GM12892 (cell line): ENCODE data around the gene TMEM223.

ENCODE experiments used
- DNase-seq: peaks from one replicate; pipeline ENCODE4 v3.0.0; 2011; ENCODE audit not compliant: insufficient read length
- FAIRE-seq: peaks from 2 replicates; lab custom pipeline; 2011; peaks lifted over from hg19 to GRCh38; lab: Jason Lieb, UNC
- POLR2A ChIP-seq: IDR thresholded peaks from 2 replicates; pipeline ENCODE4 v1.6.1; 2011; ENCODE audit warnings: low read depth, low read length, control low read depth
- POLR2AphosphoS5 ChIP-seq: IDR thresholded peaks from 2 replicates; pipeline ENCODE4 v1.6.1; 2011; ENCODE audit warnings: low read depth, low read length, control low read depth
- TAF1 ChIP-seq: IDR thresholded peaks from 2 replicates; pipeline ENCODE4 v1.6.1; 2011; ENCODE audit warnings: low read depth, mild to moderate bottlenecking, control low read depth, low read length, borderline replicate concordance

TMEM223 gene

DNA sequence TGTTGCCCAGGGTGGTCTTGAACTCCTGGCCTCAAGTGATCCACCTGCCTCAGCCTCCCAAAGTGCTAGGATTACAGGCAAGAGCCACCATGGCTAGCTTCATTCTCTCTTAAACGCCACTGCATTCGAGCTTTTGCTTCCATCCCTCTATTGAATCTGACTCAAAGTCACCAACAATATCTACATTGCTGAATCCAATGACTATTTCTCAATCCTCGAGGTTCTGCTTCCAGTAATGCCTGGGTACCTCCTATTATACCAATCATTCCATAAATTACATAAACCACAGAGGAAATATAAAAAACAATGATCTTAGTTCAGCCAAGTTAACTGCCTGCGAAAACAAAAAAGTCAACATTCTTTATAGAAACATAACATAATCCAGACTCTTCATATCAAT is 25.3 kb upstream of the TMEM223 start:
- FAIRE-seq (no peak), DNase-seq (no peak)
- TF ChIP-seq POLR2A (no peak), POLR2AphosphoS5 (no peak), TAF1 (no peak)

DNA sequence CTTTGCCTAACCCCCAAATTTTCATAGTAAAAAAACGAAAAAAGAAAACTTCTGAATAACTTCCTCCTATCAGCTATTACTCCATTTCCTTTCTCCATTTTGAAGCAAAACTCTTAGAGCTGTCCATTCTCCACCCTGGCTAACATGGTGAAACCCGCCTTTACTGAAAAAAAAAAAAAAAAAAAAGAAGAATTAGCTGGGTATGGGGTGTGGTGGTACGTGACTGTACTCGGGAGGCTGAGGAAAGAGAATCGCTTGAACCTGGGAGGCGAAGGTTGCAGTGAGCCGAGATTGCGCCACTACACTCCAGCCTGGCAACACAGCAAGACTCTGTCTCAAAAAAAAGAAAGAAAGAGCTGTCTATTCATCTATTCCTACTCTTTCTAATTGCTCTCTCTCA is 24.8 kb upstream of the TMEM223 start:
- TF ChIP-seq TAF1 (no peak), POLR2A (no peak), POLR2AphosphoS5 (no peak)
- FAIRE-seq (no peak), DNase-seq (no peak)

GRCh38 chr11:62811659-62812058 is 19.9 kb upstream of the TMEM223 start:
- FAIRE-seq (no peak), DNase-seq (no peak)
- TF ChIP-seq POLR2A (no peak), POLR2AphosphoS5 (no peak), TAF1 (no peak)

DNA sequence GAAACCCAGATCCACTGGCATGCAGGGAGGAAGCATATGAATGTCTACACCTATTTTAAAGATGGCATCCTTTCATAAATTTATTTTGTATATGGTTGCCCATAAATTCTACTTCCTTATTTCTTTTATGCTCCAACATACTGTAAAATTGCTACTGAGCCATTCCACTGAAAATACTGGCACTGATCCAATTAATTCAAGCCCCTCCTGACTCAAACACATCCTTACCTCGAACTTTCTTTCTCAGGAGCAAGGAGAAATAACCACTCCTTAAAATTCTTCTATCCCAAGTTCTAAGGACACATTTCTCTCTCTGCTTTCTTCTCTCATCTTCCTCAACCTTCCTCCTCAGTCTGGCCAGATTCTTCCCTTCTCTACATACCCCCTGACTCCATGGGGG is 18.9 kb upstream of the TMEM223 start:
- DNase-seq: no peak
- no peak for TF ChIP-seq POLR2AphosphoS5
- no peak for TF ChIP-seq POLR2A
- no peak for TF ChIP-seq TAF1
- FAIRE-seq: no peak

DNA sequence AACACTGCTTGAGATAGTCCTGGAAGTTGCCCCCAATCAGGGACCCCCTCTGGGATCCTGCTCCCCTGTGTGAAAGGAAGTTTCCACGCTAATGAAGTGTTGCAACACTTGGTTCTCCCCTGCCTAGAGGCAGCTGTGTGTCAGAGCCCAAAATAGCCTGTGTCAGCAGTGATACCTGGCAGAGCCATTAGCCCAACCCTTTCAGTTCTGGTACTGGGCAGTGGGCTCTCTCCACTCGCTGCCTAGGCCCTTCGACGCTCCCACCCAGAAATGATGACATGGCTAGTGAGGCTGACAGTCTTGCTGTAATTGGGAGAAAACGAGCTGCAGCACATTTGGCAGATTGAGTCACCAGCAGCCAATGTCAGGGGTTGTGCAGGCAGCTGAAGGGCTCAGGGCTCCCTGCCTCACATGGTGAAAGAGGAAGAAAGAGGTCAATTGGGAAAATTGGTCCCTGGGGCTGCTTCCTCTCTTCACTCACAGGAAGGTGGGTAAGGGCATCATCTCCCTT is 14.9 kb upstream of the TMEM223 start:
- DNase-seq: no peak
- peak; percentile 65 for FAIRE-seq
- TF ChIP-seq TAF1 (no peak), POLR2A (no peak), POLR2AphosphoS5 (no peak)

DNA sequence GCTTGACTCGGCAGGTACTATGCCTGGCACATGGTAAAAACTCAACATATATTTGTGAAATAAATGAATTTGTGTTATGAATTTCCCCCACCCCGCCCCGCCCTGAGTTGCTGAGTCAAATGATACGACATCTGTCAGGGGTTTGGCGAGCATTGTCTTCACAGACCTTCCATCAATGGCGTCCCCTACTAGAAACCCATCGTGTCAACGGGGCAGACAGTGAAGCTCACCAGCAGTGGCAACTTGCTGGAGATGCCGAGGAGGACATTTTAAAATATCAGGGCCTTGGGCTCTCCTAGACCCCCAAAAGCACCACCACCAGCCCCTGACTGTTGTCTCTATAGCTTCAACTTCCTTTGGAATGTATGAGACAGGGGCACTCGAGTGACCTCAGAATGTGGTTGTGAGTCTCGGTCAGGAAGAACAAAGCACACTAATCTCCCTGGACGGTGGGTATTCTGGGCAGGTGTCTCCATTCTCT is 14.2 kb upstream of the TMEM223 start:
- peak; percentile 60 for FAIRE-seq
- TF ChIP-seq POLR2A (no peak), POLR2AphosphoS5 (no peak), TAF1 (no peak)
- DNase-seq: no peak

DNA sequence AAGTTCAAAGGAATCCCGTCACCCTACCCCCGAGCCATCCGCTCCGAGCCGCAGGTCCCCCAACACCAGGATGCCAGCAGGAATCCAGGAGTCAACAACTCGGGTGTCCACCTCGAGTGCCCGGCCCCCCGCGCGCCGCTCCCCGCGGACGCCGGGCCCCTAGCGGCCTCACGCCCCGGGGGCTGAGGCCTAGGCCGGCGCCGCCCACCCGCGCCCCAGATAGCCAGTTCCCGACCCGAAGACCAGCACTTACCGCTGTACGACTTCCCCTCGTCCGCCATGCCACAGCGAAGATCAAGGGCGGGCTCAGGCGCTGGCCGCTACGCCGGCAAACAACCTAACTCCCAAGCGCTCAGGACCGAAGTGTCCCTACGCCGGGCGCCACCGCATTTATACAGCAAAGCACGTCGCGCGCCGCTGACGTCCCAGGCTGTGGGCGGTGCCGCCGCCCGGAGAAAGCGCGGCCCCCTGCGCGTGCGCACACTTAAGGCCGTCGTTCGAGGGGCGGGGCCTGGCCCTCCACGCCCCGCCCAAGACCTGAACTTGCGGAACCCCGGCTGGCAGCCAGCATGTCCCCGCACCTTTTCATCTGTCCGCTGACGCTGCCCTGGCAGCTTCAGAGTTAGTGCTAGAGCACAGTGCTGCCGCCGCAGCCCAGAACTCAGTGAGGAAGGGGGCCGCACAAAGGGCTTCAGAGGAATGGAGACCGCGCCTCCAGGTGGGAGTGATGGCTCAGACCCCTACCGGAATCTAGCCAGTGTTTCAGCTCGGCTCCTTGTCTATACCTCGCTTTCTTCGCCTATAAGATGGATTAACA is 13.5 kb upstream of the TMEM223 start, which contains the start of gene NXF1:
Gene NXF1 (minus strand): TSS at position 365 of the 817 bp plus-strand sequence. CDS start 84 bp downstream, at position 281.
- peak; percentile 100 for TF ChIP-seq POLR2A
- TF ChIP-seq TAF1: peak; percentile 99
- peak; percentile 100 for TF ChIP-seq POLR2AphosphoS5
- peak; percentile 89 for DNase-seq
- FAIRE-seq: peak; percentile 100

GRCh38 chr11:62804310-62805075 is 12.7 kb upstream of the TMEM223 start:
- FAIRE-seq (no peak), DNase-seq (no peak)
- TF ChIP-seq TAF1 (no peak), POLR2A (no peak), POLR2AphosphoS5 (no peak)

DNA sequence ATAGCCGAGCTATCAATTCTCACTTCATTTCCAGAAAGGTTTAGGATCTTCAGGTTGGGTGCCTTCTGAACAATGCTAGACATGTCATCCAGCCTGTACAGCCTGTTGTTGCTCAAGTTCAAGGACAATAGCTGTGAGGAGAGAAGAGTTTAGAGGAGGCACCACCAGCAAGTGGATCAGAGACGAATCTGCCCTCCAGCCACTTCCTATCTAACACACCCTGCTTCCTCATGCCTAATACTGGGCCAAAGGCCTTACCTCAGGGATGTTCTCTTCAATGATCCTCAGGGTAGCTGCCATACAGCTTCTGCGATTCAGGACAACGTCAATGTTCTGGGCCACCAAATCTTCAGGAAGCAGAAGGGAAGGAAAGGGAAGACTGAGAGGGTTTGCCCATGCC is 9.3 kb upstream of the TMEM223 start:
- DNase-seq (no peak), FAIRE-seq (no peak)
- TF ChIP-seq POLR2AphosphoS5 (no peak), POLR2A (no peak), TAF1 (no peak)

GRCh38 chr11:62799486-62799885 is 7.7 kb upstream of the TMEM223 start:
- FAIRE-seq: no peak
- TF ChIP-seq TAF1: no peak
- no peak for TF ChIP-seq POLR2A
- TF ChIP-seq POLR2AphosphoS5: no peak
- DNase-seq: no peak

DNA sequence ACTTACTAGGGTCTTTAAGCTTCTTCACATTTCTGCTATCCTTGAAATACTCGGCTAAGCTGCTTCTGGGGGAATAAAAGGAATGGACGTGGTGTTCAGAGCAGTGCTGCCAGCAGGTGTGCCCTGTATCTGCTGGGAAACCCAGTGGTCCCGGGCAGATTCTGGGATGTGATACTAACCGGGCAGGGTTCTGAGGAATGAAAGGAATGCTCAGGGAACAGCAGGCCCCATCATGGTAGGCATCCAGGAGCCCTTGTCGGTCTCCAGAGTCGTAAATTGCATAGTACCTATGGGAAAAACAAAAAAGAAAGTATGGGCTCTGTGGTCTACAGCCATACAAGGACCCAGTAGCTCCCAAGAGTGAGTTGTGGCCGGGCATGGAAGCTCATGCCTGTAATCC is 4.5 kb upstream of the TMEM223 start:
- DNase-seq: no peak
- FAIRE-seq: no peak
- TF ChIP-seq TAF1 (no peak), POLR2A (no peak)
